HG02642 (cell line): ENCODE data around the gene STK32B.

Experiments
- ATAC-seq: cut with Tn5 transposase; IDR thresholded peaks from one replicate; pipeline ENCODE4 v1.9.1; 2021; ENCODE audit warnings: mild to moderate bottlenecking; ENCODE audit not compliant: unreplicated experiment, poor library complexity

Gene STK32B

GRCh38 chr4:5029447-5029846 is 21.8 kb upstream of the STK32B start:
- ATAC-seq = no peak

- ATAC-seq = no peak
Observed at GRCh38 chr4:5030221-5030620, 21.1 kb upstream of the STK32B start.

DNA sequence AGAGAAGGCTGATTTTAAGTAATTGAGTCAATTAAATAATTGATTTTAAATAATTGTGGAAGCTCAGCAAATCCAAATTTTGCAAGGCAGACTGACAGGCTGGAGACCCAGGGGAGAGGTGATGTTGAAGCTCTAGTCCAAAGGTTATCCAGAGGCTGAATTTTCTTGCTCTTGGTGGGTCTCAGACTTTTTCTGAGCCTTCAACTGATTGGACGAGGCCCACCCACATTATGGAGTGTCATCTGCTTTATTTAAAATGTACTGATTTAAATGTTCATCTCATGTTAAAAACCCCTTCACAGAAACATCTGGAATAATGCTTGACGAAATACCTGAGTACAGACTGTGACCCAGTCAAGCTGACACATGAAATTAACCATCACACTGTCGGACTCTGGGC is 20.4 kb upstream of the STK32B start:
- ATAC-seq = no peak

- no peak for ATAC-seq
Observed at GRCh38 chr4:5032813-5033212, 18.5 kb upstream of the STK32B start.

GRCh38 chr4:5033281-5033841 is 17.9 kb upstream of the STK32B start:
- peak; percentile 52 for ATAC-seq

DNA sequence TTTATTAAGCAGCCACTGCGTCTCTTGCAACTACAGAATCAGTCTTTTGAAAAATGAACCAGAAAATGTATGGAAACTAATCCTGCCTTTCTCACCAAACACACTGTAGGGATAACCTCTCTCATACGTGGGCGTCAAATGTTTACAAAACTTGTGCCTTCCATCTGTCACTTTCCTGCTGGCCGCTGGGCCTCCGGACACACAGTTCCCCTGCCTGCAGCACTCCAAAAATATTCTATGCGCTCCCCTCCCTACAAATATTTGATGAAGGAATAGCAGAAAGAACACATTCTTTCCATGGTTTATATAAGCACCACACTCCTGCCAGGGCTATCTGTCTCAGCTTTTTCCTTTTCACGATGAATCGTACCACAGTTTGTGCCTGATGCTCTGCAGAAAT is 17.1 kb upstream of the STK32B start:
- no peak for ATAC-seq

DNA sequence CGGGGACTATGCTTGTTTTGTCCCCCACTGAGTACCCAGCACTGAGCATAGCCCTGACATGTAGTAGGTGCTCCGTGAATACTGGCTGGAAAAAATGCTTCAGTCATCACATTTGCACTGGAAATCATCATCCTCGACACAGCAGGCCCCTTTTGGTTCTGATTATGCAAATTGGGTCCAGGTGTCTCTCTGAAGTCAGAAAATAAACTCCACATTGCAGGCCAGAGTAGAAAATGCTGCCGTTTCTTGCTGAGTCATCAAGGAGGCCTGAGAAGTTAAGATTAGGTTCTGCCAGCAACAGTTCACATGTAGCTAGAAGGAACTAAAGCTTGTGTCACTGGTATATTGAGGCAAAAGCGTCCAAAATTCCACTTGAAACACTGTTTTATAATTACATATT is 15.0 kb upstream of the STK32B start:
- ATAC-seq = peak; percentile 40

DNA sequence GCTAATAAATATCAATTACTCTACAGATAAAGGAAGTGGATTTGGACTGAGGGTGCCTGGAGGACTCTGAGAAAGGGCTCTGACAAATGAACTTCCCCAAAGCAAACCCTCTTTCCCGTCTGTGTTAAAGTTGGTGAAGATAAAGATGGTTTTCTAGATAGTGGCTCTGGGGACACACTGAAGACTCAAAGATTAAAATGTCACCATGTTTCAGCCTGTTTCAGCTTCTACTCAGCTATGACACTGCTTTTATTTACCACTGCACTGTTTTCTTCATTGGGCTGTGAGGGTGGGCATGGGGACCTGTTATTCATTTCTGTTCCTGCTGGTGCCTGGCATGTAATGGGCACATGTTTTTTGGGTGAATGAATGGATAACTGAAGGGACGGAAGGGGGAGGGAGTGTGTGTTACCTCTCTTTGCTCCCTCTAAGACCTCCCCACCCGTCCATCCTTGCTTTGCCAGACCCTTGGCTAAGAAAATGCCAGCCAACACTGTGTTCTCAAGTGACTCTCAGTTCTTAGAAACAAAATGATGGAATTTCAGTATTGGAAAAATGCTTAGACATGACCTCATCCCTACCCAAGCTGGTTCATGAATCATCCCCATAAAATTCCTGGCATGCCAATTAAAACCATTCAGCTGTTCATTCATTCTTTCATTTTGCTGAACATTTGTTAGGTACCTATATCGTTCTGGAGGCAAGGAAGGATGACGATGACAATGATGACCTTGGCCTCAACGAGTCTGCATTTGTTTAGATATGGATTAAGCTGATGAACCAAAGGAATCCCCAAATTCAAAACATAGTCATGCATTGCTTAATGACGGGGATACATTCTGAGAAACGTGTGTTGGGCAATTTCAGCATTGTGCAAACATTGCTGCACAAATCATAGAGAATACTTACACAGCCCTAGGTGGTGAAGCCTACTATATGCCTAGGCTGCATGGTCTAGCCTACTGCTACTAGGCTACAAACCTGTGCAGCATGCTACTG is 13.4 kb upstream of the STK32B start:
- ATAC-seq = no peak

DNA sequence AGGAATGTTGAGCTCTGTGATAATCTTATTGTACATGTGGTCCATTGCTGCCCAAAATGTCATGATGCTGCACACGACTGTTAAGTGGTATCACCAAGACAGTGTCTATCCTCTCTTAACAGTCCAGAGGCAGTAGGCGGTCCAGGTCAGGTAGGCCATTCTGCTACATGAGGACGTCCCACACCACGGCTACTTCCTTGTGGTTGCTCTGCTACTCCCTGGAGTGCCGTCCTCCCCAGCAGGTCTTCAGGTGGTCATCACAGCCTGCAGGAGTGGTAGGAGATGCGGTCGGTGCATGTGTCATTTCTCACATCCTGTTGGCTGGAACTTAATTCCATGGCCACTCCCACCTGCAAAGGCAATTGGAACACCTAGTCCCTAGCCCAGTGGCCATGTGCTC is 11.5 kb upstream of the STK32B start:
- ATAC-seq = no peak

DNA sequence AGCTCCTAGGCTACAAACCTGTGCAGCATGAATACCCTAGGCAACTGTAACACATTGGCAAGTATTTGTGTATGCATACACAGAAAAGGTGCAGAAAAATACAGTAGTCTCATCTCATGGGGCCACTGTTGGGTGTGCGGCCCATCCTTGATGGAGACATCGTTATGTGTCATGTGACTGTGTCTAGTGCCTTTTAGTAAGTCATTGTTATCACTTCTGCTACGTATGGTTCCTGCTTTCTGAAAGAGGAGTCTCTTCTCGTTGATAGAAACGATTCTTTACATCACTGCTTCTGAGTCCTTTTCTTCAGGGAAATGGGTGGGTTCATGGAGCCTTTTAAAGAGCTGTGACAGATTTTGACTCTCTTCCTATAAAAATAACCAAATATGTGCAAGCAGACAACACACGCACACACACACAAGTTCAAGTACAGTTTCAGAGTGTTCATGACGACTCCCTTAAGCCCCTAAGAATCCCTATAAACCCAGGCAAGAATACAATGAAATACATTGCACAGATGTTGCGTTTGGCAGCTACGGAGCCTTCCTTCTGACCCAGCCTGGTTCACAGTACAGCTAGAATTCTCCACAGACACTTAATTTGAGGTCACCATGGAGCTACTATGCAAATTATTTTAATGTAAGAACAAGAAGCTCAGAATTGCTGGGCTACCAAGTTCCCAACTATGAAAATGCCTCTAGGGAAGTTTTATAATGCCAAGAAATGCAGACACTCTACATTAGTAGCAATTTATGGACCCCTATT is 10.2 kb upstream of the STK32B start:
- no peak for ATAC-seq

GRCh38 chr4:5041699-5042098 is 9.6 kb upstream of the STK32B start:
- no peak for ATAC-seq

GRCh38 chr4:5043579-5043978 is 7.7 kb upstream of the STK32B start:
- ATAC-seq = no peak

GRCh38 chr4:5044341-5044740 is 6.9 kb upstream of the STK32B start:
- ATAC-seq = no peak

DNA sequence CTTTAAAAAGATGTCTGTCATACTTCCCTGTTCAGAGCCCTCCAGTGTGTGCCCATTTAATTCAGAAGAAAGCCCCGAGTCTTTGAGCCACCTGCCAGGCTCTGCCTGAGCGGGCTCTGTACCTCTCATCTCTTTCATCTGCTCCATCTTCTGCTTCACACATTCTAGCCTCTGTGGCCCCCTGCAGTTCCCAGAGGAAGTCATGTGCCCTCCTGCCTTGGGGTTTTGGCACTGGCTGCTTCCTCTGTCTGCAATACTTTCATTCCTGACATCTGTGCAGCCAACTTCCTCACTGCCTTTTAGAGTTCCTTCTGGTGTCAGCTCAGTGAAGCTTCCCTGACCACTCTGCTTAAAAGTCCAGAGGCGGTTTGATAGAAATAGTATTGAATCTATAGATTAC is 6.2 kb upstream of the STK32B start:
- no peak for ATAC-seq

GRCh38 chr4:5048721-5049120 is 2.6 kb upstream of the STK32B start:
- ATAC-seq = no peak

DNA sequence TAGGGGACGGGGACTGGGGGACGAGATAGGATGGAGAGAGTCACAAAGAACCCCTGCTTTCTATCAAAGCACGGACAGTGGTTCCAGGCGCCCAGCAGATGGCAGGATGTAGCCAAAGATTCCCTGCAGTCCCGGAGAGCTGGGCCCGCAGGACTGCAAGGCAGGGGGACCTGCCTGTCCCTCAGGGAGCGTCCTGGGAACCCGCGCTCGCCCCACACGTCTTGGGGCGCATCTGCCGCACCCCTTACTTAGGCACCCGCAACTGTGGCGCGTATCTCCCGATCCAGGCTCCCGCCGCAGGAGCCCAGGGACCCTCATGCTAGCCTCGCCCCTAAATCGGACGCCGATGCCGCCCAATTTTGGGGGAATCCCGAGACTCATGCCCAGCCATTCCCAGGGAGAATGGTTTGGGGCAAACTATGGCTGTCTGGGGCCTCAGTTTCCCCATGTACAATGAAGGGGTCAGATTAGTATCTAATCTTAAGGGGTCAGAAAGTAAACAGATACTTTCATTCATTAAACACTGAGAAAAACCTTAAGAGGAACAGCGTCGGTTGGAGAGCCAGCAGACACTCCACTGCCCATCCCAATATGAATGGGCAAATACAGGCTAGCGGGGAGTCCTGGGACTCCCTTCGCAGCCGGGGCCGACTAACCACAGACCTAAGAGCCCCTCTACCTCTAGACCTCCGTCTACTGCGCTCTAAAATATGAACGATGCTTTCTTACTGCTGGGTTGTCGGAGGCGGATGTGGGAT is 581 bp upstream of the STK32B start:
- no peak for ATAC-seq

DNA sequence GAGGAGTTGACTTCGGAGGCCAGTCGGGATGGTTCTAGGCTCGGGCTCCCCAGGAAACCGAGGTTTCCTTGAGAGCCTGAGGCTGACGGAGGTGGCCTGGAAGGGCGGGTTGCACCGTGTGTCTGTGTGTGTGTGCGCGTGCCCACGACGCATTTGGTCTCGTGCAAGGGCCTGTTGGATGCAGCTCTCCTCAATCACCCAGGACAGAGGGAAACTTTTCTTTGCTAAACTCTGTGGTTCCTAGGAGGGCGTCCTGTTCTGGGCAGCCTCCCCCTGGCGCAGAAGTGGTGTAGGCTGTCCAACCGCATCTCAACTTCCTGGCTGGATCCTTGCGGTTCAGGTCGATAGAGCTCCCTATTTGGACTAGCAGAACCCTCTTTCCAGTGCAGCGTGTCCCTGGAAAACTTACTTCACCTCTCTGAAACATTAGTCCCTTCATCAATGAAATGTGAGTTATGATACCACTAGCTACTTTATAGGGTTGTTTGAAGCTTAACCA is 973 bp downstream of the STK32B start:
- ATAC-seq = no peak

DNA sequence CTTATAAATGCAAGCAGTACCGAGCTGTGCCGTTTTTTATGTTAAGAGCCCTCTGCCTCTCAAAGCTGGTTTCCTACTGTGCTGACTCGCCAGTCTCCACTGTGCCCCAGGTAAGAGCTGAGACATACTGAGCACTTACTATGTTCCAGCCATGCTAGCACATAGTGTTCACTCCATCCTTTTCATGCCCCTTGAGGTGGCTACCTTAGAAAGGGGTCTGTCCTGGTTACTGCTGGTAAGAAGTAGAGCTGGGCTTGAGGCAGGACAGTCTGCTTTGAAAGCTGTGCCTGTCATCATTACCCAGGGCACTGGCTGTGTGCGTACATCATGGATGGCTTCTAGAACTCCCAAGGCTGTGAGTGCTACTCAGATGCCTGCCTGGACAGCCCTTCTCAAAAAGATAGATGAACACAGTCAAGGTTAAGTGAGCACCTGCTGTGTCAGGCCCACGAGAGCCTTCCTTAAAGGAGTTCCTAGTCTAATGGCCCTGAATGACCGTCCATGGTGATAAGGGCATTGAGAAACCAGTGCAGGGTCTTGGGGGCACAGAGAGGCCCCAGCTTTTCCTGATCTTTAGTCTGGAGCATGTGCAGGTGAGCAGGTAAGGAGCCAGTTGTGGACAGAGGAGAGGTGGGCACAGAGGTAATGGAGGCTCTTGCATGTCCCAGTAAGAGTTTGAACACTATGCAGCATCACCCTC is 1.6 kb downstream of the STK32B start:
- no peak for ATAC-seq

DNA sequence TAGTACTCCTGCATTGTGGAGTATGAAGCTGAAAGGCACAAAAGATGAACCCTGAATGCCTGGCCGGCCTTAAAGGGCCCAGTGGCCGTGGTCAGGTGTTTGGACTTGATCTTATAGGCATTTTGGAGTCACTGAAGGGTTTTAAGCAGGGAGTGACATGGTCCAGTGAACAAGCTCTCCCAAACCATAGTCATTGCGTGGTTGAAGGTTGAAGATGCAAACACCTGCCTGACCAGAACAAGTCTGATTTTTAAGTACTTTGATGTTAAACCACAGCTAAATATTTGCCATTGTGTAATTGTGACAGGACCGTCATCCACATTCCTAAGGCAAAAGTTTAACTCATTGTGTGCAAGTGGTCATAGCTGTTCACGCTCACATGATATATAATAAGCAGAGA is 3.3 kb downstream of the STK32B start:
- no peak for ATAC-seq

- ATAC-seq = no peak
Observed at GRCh38 chr4:5055411-5055810, 4.1 kb downstream of the STK32B start.
